Fibroblast of mammary gland (primary cell): ENCODE measurements around the gene FRMPD4.

ENCODE experiments used
- DNase-seq: peaks from one replicate; pipeline ENCODE4 v3.0.0-alpha.2; 2010; ENCODE audit warnings: low read depth
- H3K4me3 ChIP-seq: 2 replicates; pipeline ENCODE4 v1.5.1; 2011; ENCODE audit warnings: low read depth, mild to moderate bottlenecking, low read length, moderate library complexity; ENCODE audit not compliant: control insufficient read depth
- CTCF ChIP-seq: conservative IDR thresholded peaks from 2 replicates; pipeline ENCODE4 v1.5.1; 2011; ENCODE audit warnings: low read depth, low read length, inconsistent platforms; ENCODE audit not compliant: control insufficient read depth, insufficient read depth

Gene FRMPD4

GRCh38 chrX:12139934-12140611 is 1.8 kb downstream of the FRMPD4 start:
- no peak overlapping the region for H3K4me3 ChIP-seq
- DNase-seq, result no peak
- TF ChIP-seq CTCF, result no peak

GRCh38 chrX:12141511-12141910 is 3.2 kb downstream of the FRMPD4 start:
- TF ChIP-seq CTCF, result no peak

GRCh38 chrX:12142661-12143060 is 4.4 kb downstream of the FRMPD4 start:
- TF ChIP-seq CTCF, result no peak
- DNase-seq, result no peak
- H3K4me3 ChIP-seq, result no peak overlapping the region

More at GRCh38 chrX:12141511-12141910, 3.2 kb downstream of the FRMPD4 start:
- H3K4me3 ChIP-seq, result no peak overlapping the region
- no peak for DNase-seq

- no peak for DNase-seq
- no peak overlapping the region for H3K4me3 ChIP-seq
- no peak for TF ChIP-seq CTCF
Observed at GRCh38 chrX:12145402-12145801, 7.1 kb downstream of the FRMPD4 start.

- no peak for TF ChIP-seq CTCF
- no peak for DNase-seq
- no peak overlapping the region for H3K4me3 ChIP-seq
Observed at GRCh38 chrX:12149670-12150407, 11.6 kb downstream of the FRMPD4 start.

- TF ChIP-seq CTCF, result no peak
- H3K4me3 ChIP-seq, result no peak overlapping the region
- DNase-seq, result no peak
Observed at GRCh38 chrX:12153317-12153716, 15.0 kb downstream of the FRMPD4 start.
